Esophagus muscularis mucosa (tissue), 4 donors: ENCODE data around the gene CSGALNACT2.

Experiments
- EP300 ChIP-seq: sonication (generic); formaldehyde crosslinking; IDR thresholded peaks from one replicate; pipeline ENCODE4 v1.6.1; 2017; ENCODE audit warnings: antibody characterized with exemption
- POLR2A ChIP-seq: fragments of 450-650 bp; IDR thresholded peaks from one replicate; pipeline ENCODE4 v1.6.1; 2017; ENCODE audit warnings: antibody characterized with exemption, moderate library complexity, mild to moderate bottlenecking, low read depth
- POLR2AphosphoS5 ChIP-seq, 2 donors: sonication (generic); formaldehyde crosslinking; IDR thresholded peaks; one replicate each; pipeline ENCODE4 v1.6.1; 2017; ENCODE audit warnings: antibody characterized with exemption in 2 of 2
- TF ChIP-seq, protein P1 (sequence below), 3 experiments: fragments of 200-600 bp in 2 of 3; fragments of 450-650 bp in 1 of 3; sonication (generic) in 2 of 3; IDR thresholded peaks; one replicate each; pipeline ENCODE4 v1.5.1; 2017 to 2019; ENCODE audit warnings: antibody characterized with exemption in 3 of 3, mild to moderate bottlenecking in 2 of 3, moderate library complexity in 1 of 3

- TF ChIP-seq POLR2A (no peak), EP300 (no peak), POLR2AphosphoS5 (IDR thresholded peaks at IDR 0.05) (no peak)
- TF ChIP-seq, protein P1, sequence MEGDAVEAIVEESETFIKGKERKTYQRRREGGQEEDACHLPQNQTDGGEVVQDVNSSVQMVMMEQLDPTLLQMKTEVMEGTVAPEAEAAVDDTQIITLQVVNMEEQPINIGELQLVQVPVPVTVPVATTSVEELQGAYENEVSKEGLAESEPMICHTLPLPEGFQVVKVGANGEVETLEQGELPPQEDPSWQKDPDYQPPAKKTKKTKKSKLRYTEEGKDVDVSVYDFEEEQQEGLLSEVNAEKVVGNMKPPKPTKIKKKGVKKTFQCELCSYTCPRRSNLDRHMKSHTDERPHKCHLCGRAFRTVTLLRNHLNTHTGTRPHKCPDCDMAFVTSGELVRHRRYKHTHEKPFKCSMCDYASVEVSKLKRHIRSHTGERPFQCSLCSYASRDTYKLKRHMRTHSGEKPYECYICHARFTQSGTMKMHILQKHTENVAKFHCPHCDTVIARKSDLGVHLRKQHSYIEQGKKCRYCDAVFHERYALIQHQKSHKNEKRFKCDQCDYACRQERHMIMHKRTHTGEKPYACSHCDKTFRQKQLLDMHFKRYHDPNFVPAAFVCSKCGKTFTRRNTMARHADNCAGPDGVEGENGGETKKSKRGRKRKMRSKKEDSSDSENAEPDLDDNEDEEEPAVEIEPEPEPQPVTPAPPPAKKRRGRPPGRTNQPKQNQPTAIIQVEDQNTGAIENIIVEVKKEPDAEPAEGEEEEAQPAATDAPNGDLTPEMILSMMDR (IDR thresholded peaks at IDR 0.05) = no peak
These were observed 20.4 kb downstream of the CSGALNACT2 start for GRCh38 chr10:43158636-43159035.
